ENCODE results near the gene NEUROG1.

NEUROG1 gene

GRCh38 chr5:135535820-135536801, at the start of gene NEUROG1:
TSS of gene NEUROG1 (minus strand) at chr5:135535964. CDS start at chr5:135535690, 274 bp downstream.
- no peak for FAIRE-seq

- FAIRE-seq = no peak
Measured at GRCh38 chr5:135584918-135585317, 49.2 kb upstream of the NEUROG1 start.

- no peak for FAIRE-seq
Measured at GRCh38 chr5:135584276-135584675, 48.5 kb upstream of the NEUROG1 start.

- FAIRE-seq = no peak
Measured at GRCh38 chr5:135582099-135582781, 46.5 kb upstream of the NEUROG1 start.

- FAIRE-seq = no peak
Measured at GRCh38 chr5:135578685-135579341, 43.0 kb upstream of the NEUROG1 start, which contains the start of gene CXCL14. TSS of gene CXCL14 (minus strand) at chr5:135578991. CDS start at chr5:135578778, 213 bp downstream.

GRCh38 chr5:135578305-135578684, 42.5 kb upstream of the NEUROG1 start:
- FAIRE-seq = no peak

- no peak for FAIRE-seq
Measured at GRCh38 chr5:135577421-135577820, 41.7 kb upstream of the NEUROG1 start.

GRCh38 chr5:135576075-135576599, 40.4 kb upstream of the NEUROG1 start:
- no peak for FAIRE-seq

GRCh38 chr5:135574493-135574892, 38.7 kb upstream of the NEUROG1 start:
- FAIRE-seq = no peak

GRCh38 chr5:135571902-135572301, 36.1 kb upstream of the NEUROG1 start:
- FAIRE-seq = no peak

- no peak for FAIRE-seq
Measured at GRCh38 chr5:135571066-135571609, 35.4 kb upstream of the NEUROG1 start.

- no peak for FAIRE-seq
Measured at GRCh38 chr5:135570453-135570764, 34.6 kb upstream of the NEUROG1 start.

- no peak for FAIRE-seq
Measured at GRCh38 chr5:135569755-135570452, 34.1 kb upstream of the NEUROG1 start.

- no peak for FAIRE-seq
Measured at GRCh38 chr5:135568923-135569360, 33.2 kb upstream of the NEUROG1 start.

- no peak for FAIRE-seq
Measured at GRCh38 chr5:135568246-135568645, 32.5 kb upstream of the NEUROG1 start.

GRCh38 chr5:135567661-135568060, 31.9 kb upstream of the NEUROG1 start:
- FAIRE-seq = no peak

- no peak for FAIRE-seq
Measured at GRCh38 chr5:135566422-135567400, 30.9 kb upstream of the NEUROG1 start.

GRCh38 chr5:135565725-135566421, 30.1 kb upstream of the NEUROG1 start:
- FAIRE-seq = no peak

- FAIRE-seq = no peak
Measured at GRCh38 chr5:135565266-135565665, 29.5 kb upstream of the NEUROG1 start.

- FAIRE-seq = no peak
Measured at GRCh38 chr5:135564331-135564730, 28.6 kb upstream of the NEUROG1 start.
